G401 (cell line): Measurements from ENCODE around the gene OR1L1. TPM values are rescaled to one million over a fixed set of nuclear protein-coding genes. Genes with fewer than 3 reads are reported as not detected.

ENCODE experiments used
- DNase-seq: peaks from one replicate; pipeline ENCODE4 v3.0.0-alpha.2; 2015; ENCODE audit warnings: low spot score
- in situ Hi-C: cut with HindIII; loops from 2 replicates; pipeline ENCODE4 v1.10.0; 2016; ENCODE audit warnings: low sequenced_read_pairs, mixed read lengths
- total RNA-seq: library from RNA; depleted of rRNA; stranded (reverse); fragments of >200 nt; shearing (Covaris generic); gene quantifications from 2 replicates; pipeline ENCODE4 v1.2.3, GENCODE V29; 2014; rRNA removed

OR1L1 gene
- total RNA-seq: not detected in 2 replicates

GRCh38 chr9:122661416-122661815 is at the start of gene OR1L1:
Gene OR1L1 (plus strand): TSS chr9:122661716. CDS start chr9:122661716, 0 bp downstream.
- DNase-seq: no peak
- in situ Hi-C loops: no loop called here

GRCh38 chr9:122614362-122614761 is 47.2 kb upstream of the OR1L1 start, which contains the start of gene OR1Q1:
Gene OR1Q1 (plus strand): TSS chr9:122614738. CDS start chr9:122614738, 0 bp downstream.
- no peak for DNase-seq
- in situ Hi-C loops: no loop called here

GRCh38 chr9:122619996-122620395 is 41.5 kb upstream of the OR1L1 start:
- DNase-seq: no peak
- in situ Hi-C loops: no loop called here

GRCh38 chr9:122642226-122642625 is 19.3 kb upstream of the OR1L1 start:
- in situ Hi-C loops: no loop called here
- DNase-seq: no peak

GRCh38 chr9:122656378-122656777 is 5.1 kb upstream of the OR1L1 start:
- DNase-seq: no peak
- in situ Hi-C loops: no loop called here

- in situ Hi-C loops: no loop called here
Observed at GRCh38 chr9:122657527-122657926, 4.0 kb upstream of the OR1L1 start, which contains the start of gene OR1B1. Gene OR1B1 (minus strand): TSS chr9:122657627.

GRCh38 chr9:122672481-122672880 is 11.0 kb downstream of the OR1L1 start:
- no peak for DNase-seq
- in situ Hi-C loops: no loop called here

More at GRCh38 chr9:122657527-122657926, 4.0 kb upstream of the OR1L1 start, which contains the start of gene OR1B1:
- DNase-seq: no peak

- in situ Hi-C loops: no loop called here
- no peak for DNase-seq
Observed at GRCh38 chr9:122684851-122685250, 23.3 kb downstream of the OR1L1 start.

- DNase-seq: no peak
- in situ Hi-C loops: no loop called here
Observed at GRCh38 chr9:122695696-122696095, 34.2 kb downstream of the OR1L1 start.

Other genes starting within 250 kb of the OR1L1 start
- not detected in 2 replicates for gene OR1J1, start 183.8 kb upstream of the OR1L1 start, total RNA-seq
- gene OR1J2, start 150.9 kb upstream of the OR1L1 start, total RNA-seq: not detected in 2 replicates
- not detected in 2 replicates for gene OR1J4, start 142.6 kb upstream of the OR1L1 start, total RNA-seq
- not detected in 2 replicates for gene OR1N1, start 134.4 kb upstream of the OR1L1 start, total RNA-seq
- gene OR1N2, start 108.6 kb upstream of the OR1L1 start, total RNA-seq: not detected in 2 replicates
- not detected in 2 replicates for gene OR1L8, start 78.3 kb upstream of the OR1L1 start, total RNA-seq
- gene OR1Q1, start 47.0 kb upstream of the OR1L1 start, total RNA-seq: not detected in 2 replicates
- gene OR1B1, start 4.1 kb upstream of the OR1L1 start, total RNA-seq: not detected in 2 replicates
- not detected in 2 replicates for gene OR1L3, start 13.4 kb downstream of the OR1L1 start, total RNA-seq
- gene OR1L4, start 62.3 kb downstream of the OR1L1 start, total RNA-seq: not detected in 2 replicates
- not detected in 2 replicates for gene OR1L6, start 80.6 kb downstream of the OR1L1 start, total RNA-seq
- not detected in 2 replicates for gene OR5C1, start 127.2 kb downstream of the OR1L1 start, total RNA-seq
- gene OR1K1, start 138.4 kb downstream of the OR1L1 start, total RNA-seq: not detected in 2 replicates
- gene PDCL, start 166.9 kb downstream of the OR1L1 start, total RNA-seq: 26.6 and 27.0 TPM in 2 replicates
- 29.2 and 48.5 TPM in 2 replicates for gene RC3H2, start 243.6 kb downstream of the OR1L1 start, total RNA-seq